GM10248 (cell line): Measurements from ENCODE around the gene PRR18.

Source experiments
- CTCF ChIA-PET: fragments of 300-600 bp; sonication (Branson Sonifier 250); formaldehyde crosslinking; extraction: SDS; loops from one replicate; lab custom pipeline; 2021; ENCODE audit warnings: antibody characterized with exemption; lab: Yijun Ruan, JAX
- POLR2A ChIA-PET: fragments of 350-650 bp; sonication (Branson Sonifier 250); formaldehyde crosslinking; extraction: SDS; loops from one replicate; lab custom pipeline; 2020; ENCODE audit warnings: antibody characterized with exemption; lab: Yijun Ruan, JAX
- DNase-seq: peaks from one replicate; pipeline ENCODE4 v3.0.0; 2012; ENCODE audit errors: extremely low spot score
- CTCF ChIP-seq: IDR thresholded peaks from 2 replicates; pipeline ENCODE4 v1.5.1; 2012; ENCODE audit warnings: mild to moderate bottlenecking, low read depth; ENCODE audit errors: extremely low read depth, missing control alignments, control extremely low read depth

The PRR18 gene

GRCh38 chr6:166278579-166279392, 29.4 kb downstream of the PRR18 start:
- POLR2A ChIA-PET: no interaction called here
- no peak for TF ChIP-seq CTCF

GRCh38 chr6:166277892-166278578, 30.2 kb downstream of the PRR18 start:
- ChIA-PET CTCF (interaction anchor here (1.5 to 5.1 kb wide), 6 partner anchors 27 to 127 kb away, joined by 5 to 109 read pairs (median 24); no protein-coding TSS in a partner anchor), POLR2A (no interaction called here)
- no peak for TF ChIP-seq CTCF
- no peak for DNase-seq

More at GRCh38 chr6:166278579-166279392, 29.4 kb downstream of the PRR18 start:
- no peak for DNase-seq
- CTCF ChIA-PET: interaction anchor here (3.3 to 8.7 kb wide), 3 partner anchors 102 to 121 kb away, joined by 22 to 109 read pairs (median 95); no protein-coding TSS in a partner anchor

GRCh38 chr6:166277018-166277417, 31.2 kb downstream of the PRR18 start:
- no peak for DNase-seq
- POLR2A ChIA-PET: interaction anchor here (0.5 kb wide), 1 partner anchor 104 kb away, joined by 6 read pairs; no protein-coding TSS in a partner anchor
- CTCF ChIA-PET: interaction anchor here (0.8 to 5.1 kb wide), 16 partner anchors 9 to 211 kb away, joined by 3 to 109 read pairs (median 5); no protein-coding TSS in a partner anchor
- TF ChIP-seq CTCF: no peak

- CTCF ChIA-PET: interaction anchor here (0.6 to 5.1 kb wide), 25 partner anchors 8 to 356 kb away, joined by 3 to 109 read pairs (median 4); partner anchors contain the start of gene PRR18
Measured at GRCh38 chr6:166275714-166276166, 32.5 kb downstream of the PRR18 start.

GRCh38 chr6:166274739-166275370, 33.3 kb downstream of the PRR18 start:
- no peak for TF ChIP-seq CTCF
- ChIA-PET POLR2A (no interaction called here), CTCF (interaction anchor here (0.7 to 5.1 kb wide), 6 partner anchors 12 to 125 kb away, joined by 3 to 109 read pairs (median 6); no protein-coding TSS in a partner anchor)
- no peak for DNase-seq

More at GRCh38 chr6:166275714-166276166, 32.5 kb downstream of the PRR18 start:
- POLR2A ChIA-PET: no interaction called here
- TF ChIP-seq CTCF: peak; percentile 100
- DNase-seq: peak; percentile 88

- no peak for TF ChIP-seq CTCF
- DNase-seq: no peak
- ChIA-PET CTCF (interaction anchor here (0.7 to 5.1 kb wide), 5 partner anchors 12 to 125 kb away, joined by 3 to 109 read pairs (median 6); no protein-coding TSS in a partner anchor), POLR2A (no interaction called here)
Measured at GRCh38 chr6:166274163-166274562, 34.0 kb downstream of the PRR18 start.
